ENCODE measurements around the gene MRTFA.

The MRTFA gene

DNA sequence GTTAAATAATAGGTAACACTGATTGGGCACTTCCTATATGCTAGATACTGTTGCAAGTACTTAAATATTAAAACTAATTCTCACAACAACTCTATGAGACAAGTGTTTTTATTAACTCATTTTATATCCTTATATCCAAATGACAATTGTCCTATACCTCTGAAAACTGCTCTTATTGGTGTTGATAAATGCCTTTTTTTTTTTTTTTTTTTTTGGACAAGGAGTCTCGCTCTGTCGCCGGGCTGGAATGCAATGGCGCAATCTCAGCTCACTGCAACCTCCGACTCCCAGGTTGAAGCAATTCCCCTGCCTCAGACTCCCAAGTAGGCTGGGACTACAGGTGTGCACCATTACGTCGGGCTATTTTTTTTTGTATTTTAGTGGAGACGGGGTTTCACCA is 41.6 kb downstream of the MRTFA start:
- no peak for DNase-seq (ENCODE audit: low spot score)
- no peak overlapping the region for H2AK5ac ChIP-seq (ENCODE audit: low read depth, low read length)
- WGBS, 2 donors (ENCODE audit: extremely low coverage in 2 of 2, insufficient read length in 2 of 2, insufficient replicate concordance in 1 of 2) = no CpG with 5 or more reads among the region's 8 CpGs
- H2BK15ac ChIP-seq (ENCODE audit: low read length) = no peak overlapping the region
- no peak overlapping the region for H2BK5ac ChIP-seq (ENCODE audit: low read length)
- no peaks in the 10 kb centered on the region for H3K9me3 ChIP-seq (replicated peaks in 1 of 2; ENCODE audit: control insufficient read depth in 2 of 2, insufficient read depth in 1 of 2, low read depth in 1 of 2, low read length in 2 of 2)
- H3K23ac ChIP-seq (ENCODE audit: low read depth, low read length, poor library complexity) = no peak overlapping the region
- H2AFZ ChIP-seq (ENCODE audit: low read length) = no peak overlapping the region
- no peak overlapping the region for H3K4me3 ChIP-seq (ENCODE audit: low read length in 2 of 2)
- H3K18ac ChIP-seq (ENCODE audit: low read length) = no peak overlapping the region
- H4K91ac ChIP-seq (ENCODE audit: low read depth, low read length, poor library complexity) = no peak overlapping the region
- no peak overlapping the region for H2BK12ac ChIP-seq (ENCODE audit: low read length)
- no peak overlapping the region for H3K4me2 ChIP-seq (ENCODE audit: insufficient read depth, low read length, poor library complexity, severe bottlenecking)
- H4K8ac ChIP-seq (ENCODE audit: low read depth, low read length) = no peak overlapping the region
- H3K4ac ChIP-seq (ENCODE audit: low read length) = no peak overlapping the region
- peaks cover 0 to 4% of the 10 kb centered on the region in 2 donors for H3K36me3 ChIP-seq (replicated peaks in 1 of 2; ENCODE audit: control insufficient read depth in 2 of 2, insufficient read depth in 2 of 2, low read length in 2 of 2)
- no peak overlapping the region for H3K9ac ChIP-seq (ENCODE audit: low read depth, low read length, poor library complexity)
- H3K4me1 ChIP-seq (ENCODE audit: control insufficient read depth in 2 of 2, insufficient read depth in 1 of 2, low read depth in 1 of 2, low read length in 2 of 2) = peaks cover 0 to 3% of the 10 kb centered on the region in 2 donors
- no peaks in the 10 kb centered on the region for H3K79me1 ChIP-seq (ENCODE audit: low read depth, low read length)
- no peak overlapping the region for H2BK120ac ChIP-seq (ENCODE audit: low read depth, low read length)
- no peak overlapping the region for H3K14ac ChIP-seq (ENCODE audit: low read length)
- H3K27ac ChIP-seq (replicated peaks; ENCODE audit: low read length) = no peak overlapping the region
- H3K27me3 ChIP-seq (ENCODE audit: control insufficient read depth in 3 of 3, insufficient read depth in 3 of 3, low read depth in 1 of 3, low read length in 3 of 3) = no peaks in the 10 kb centered on the region

GRCh38 chr22:40594346-40594745 is 42.2 kb downstream of the MRTFA start:
- no peak overlapping the region for H3K14ac ChIP-seq (ENCODE audit: low read length)
- peaks cover 0 to 3% of the 10 kb centered on the region in 2 donors for H3K4me1 ChIP-seq (ENCODE audit: control insufficient read depth in 2 of 2, insufficient read depth in 1 of 2, low read depth in 1 of 2, low read length in 2 of 2)
- H3K27me3 ChIP-seq (ENCODE audit: control insufficient read depth in 3 of 3, insufficient read depth in 3 of 3, low read depth in 1 of 3, low read length in 3 of 3) = no peaks in the 10 kb centered on the region
- no CpG with 5 or more reads among the region's 3 CpGs for WGBS, 2 donors (ENCODE audit: extremely low coverage in 2 of 2, insufficient read length in 2 of 2, insufficient replicate concordance in 1 of 2)
- H4K91ac ChIP-seq (ENCODE audit: low read depth, low read length, poor library complexity) = no peak overlapping the region
- no peak overlapping the region for H2BK12ac ChIP-seq (ENCODE audit: low read length)
- H3K9ac ChIP-seq (ENCODE audit: low read depth, low read length, poor library complexity) = no peak overlapping the region
- no peak overlapping the region for H3K4me2 ChIP-seq (ENCODE audit: insufficient read depth, low read length, poor library complexity, severe bottlenecking)
- no peak overlapping the region for H3K27ac ChIP-seq (replicated peaks; ENCODE audit: low read length)
- H3K9me3 ChIP-seq (replicated peaks in 1 of 2; ENCODE audit: control insufficient read depth in 2 of 2, insufficient read depth in 1 of 2, low read depth in 1 of 2, low read length in 2 of 2) = no peaks in the 10 kb centered on the region
- H2BK5ac ChIP-seq (ENCODE audit: low read length) = no peak overlapping the region
- no peak overlapping the region for H2AFZ ChIP-seq (ENCODE audit: low read length)
- no peak overlapping the region for H3K18ac ChIP-seq (ENCODE audit: low read length)
- no peak overlapping the region for H3K4ac ChIP-seq (ENCODE audit: low read length)
- H2BK120ac ChIP-seq (ENCODE audit: low read depth, low read length) = no peak overlapping the region
- H3K36me3 ChIP-seq (replicated peaks in 1 of 2; ENCODE audit: control insufficient read depth in 2 of 2, insufficient read depth in 2 of 2, low read length in 2 of 2) = peaks cover 0 to 4% of the 10 kb centered on the region in 2 donors
- H2AK5ac ChIP-seq (ENCODE audit: low read depth, low read length) = no peak overlapping the region
- no peak overlapping the region for H3K4me3 ChIP-seq (ENCODE audit: low read length in 2 of 2)
- no peak overlapping the region for H4K8ac ChIP-seq (ENCODE audit: low read depth, low read length)
- no peak for DNase-seq (ENCODE audit: low spot score)
- H3K79me1 ChIP-seq (ENCODE audit: low read depth, low read length) = no peaks in the 10 kb centered on the region
- H2BK15ac ChIP-seq (ENCODE audit: low read length) = no peak overlapping the region
- H3K23ac ChIP-seq (ENCODE audit: low read depth, low read length, poor library complexity) = no peak overlapping the region

- peaks cover 1% of the 10 kb centered on the region for H3K79me1 ChIP-seq (ENCODE audit: low read depth, low read length)
Observed at GRCh38 chr22:40593460-40594273, 42.9 kb downstream of the MRTFA start.

GRCh38 chr22:40592352-40593113 is 44.0 kb downstream of the MRTFA start:
- peaks cover 3% of the 10 kb centered on the region for H3K79me1 ChIP-seq (ENCODE audit: low read depth, low read length)
- no CpG with 5 or more reads among the region's 2 CpGs for WGBS, 2 donors (ENCODE audit: extremely low coverage in 2 of 2, insufficient read length in 2 of 2, insufficient replicate concordance in 1 of 2)
- no peaks in the 10 kb centered on the region for H3K9me3 ChIP-seq (replicated peaks in 1 of 2; ENCODE audit: control insufficient read depth in 2 of 2, insufficient read depth in 1 of 2, low read depth in 1 of 2, low read length in 2 of 2)
- H2BK12ac ChIP-seq (ENCODE audit: low read length) = no peak overlapping the region
- H3K14ac ChIP-seq (ENCODE audit: low read length) = no peak overlapping the region
- no peak overlapping the region for H3K9ac ChIP-seq (ENCODE audit: low read depth, low read length, poor library complexity)
- H3K4ac ChIP-seq (ENCODE audit: low read length) = no peak overlapping the region
- H2AK5ac ChIP-seq (ENCODE audit: low read depth, low read length) = no peak overlapping the region
- no peak overlapping the region for H4K91ac ChIP-seq (ENCODE audit: low read depth, low read length, poor library complexity)
- H2BK120ac ChIP-seq (ENCODE audit: low read depth, low read length) = no peak overlapping the region
- no peak overlapping the region for H3K4me3 ChIP-seq (ENCODE audit: low read length in 2 of 2)
- no peak overlapping the region for H3K27ac ChIP-seq (replicated peaks; ENCODE audit: low read length)
- peaks cover 0 to 9% of the 10 kb centered on the region in 2 donors for H3K36me3 ChIP-seq (replicated peaks in 1 of 2; ENCODE audit: control insufficient read depth in 2 of 2, insufficient read depth in 2 of 2, low read length in 2 of 2)
- H2AFZ ChIP-seq (ENCODE audit: low read length) = no peak overlapping the region
- no peak overlapping the region for H3K18ac ChIP-seq (ENCODE audit: low read length)
- DNase-seq (ENCODE audit: low spot score) = no peak
- H3K23ac ChIP-seq (ENCODE audit: low read depth, low read length, poor library complexity) = no peak overlapping the region
- peaks cover 0 to 3% of the 10 kb centered on the region in 2 donors for H3K4me1 ChIP-seq (ENCODE audit: control insufficient read depth in 2 of 2, insufficient read depth in 1 of 2, low read depth in 1 of 2, low read length in 2 of 2)
- H4K8ac ChIP-seq (ENCODE audit: low read depth, low read length) = no peak overlapping the region
- no peaks in the 10 kb centered on the region for H3K27me3 ChIP-seq (ENCODE audit: control insufficient read depth in 3 of 3, insufficient read depth in 3 of 3, low read depth in 1 of 3, low read length in 3 of 3)
- no peak overlapping the region for H2BK5ac ChIP-seq (ENCODE audit: low read length)
- no peak overlapping the region for H3K4me2 ChIP-seq (ENCODE audit: insufficient read depth, low read length, poor library complexity, severe bottlenecking)
- H2BK15ac ChIP-seq (ENCODE audit: low read length) = no peak overlapping the region

More at GRCh38 chr22:40593460-40594273, 42.9 kb downstream of the MRTFA start:
- H2AK5ac ChIP-seq (ENCODE audit: low read depth, low read length) = no peak overlapping the region
- H2BK15ac ChIP-seq (ENCODE audit: low read length) = no peak overlapping the region
- no peak overlapping the region for H4K91ac ChIP-seq (ENCODE audit: low read depth, low read length, poor library complexity)
- H3K27me3 ChIP-seq (ENCODE audit: control insufficient read depth in 3 of 3, insufficient read depth in 3 of 3, low read depth in 1 of 3, low read length in 3 of 3) = no peaks in the 10 kb centered on the region
- H2BK12ac ChIP-seq (ENCODE audit: low read length) = no peak overlapping the region
- no peak for DNase-seq (ENCODE audit: low spot score)
- H3K18ac ChIP-seq (ENCODE audit: low read length) = no peak overlapping the region
- no peak overlapping the region for H3K27ac ChIP-seq (replicated peaks; ENCODE audit: low read length)
- no peak overlapping the region for H3K4ac ChIP-seq (ENCODE audit: low read length)
- H2AFZ ChIP-seq (ENCODE audit: low read length) = no peak overlapping the region
- H2BK5ac ChIP-seq (ENCODE audit: low read length) = no peak overlapping the region
- peaks cover 0 to 3% of the 10 kb centered on the region in 2 donors for H3K4me1 ChIP-seq (ENCODE audit: control insufficient read depth in 2 of 2, insufficient read depth in 1 of 2, low read depth in 1 of 2, low read length in 2 of 2)
- H4K8ac ChIP-seq (ENCODE audit: low read depth, low read length) = no peak overlapping the region
- H3K36me3 ChIP-seq (replicated peaks in 1 of 2; ENCODE audit: control insufficient read depth in 2 of 2, insufficient read depth in 2 of 2, low read length in 2 of 2) = peaks cover 0 to 7% of the 10 kb centered on the region in 2 donors
- H3K9ac ChIP-seq (ENCODE audit: low read depth, low read length, poor library complexity) = no peak overlapping the region
- WGBS, 2 donors (ENCODE audit: extremely low coverage in 2 of 2, insufficient read length in 2 of 2, insufficient replicate concordance in 1 of 2) = no CpG with 5 or more reads among the region's 5 CpGs
- H3K4me3 ChIP-seq (ENCODE audit: low read length in 2 of 2) = no peak overlapping the region
- no peak overlapping the region for H2BK120ac ChIP-seq (ENCODE audit: low read depth, low read length)
- H3K4me2 ChIP-seq (ENCODE audit: insufficient read depth, low read length, poor library complexity, severe bottlenecking) = no peak overlapping the region
- no peak overlapping the region for H3K14ac ChIP-seq (ENCODE audit: low read length)
- no peaks in the 10 kb centered on the region for H3K9me3 ChIP-seq (replicated peaks in 1 of 2; ENCODE audit: control insufficient read depth in 2 of 2, insufficient read depth in 1 of 2, low read depth in 1 of 2, low read length in 2 of 2)
- H3K23ac ChIP-seq (ENCODE audit: low read depth, low read length, poor library complexity) = no peak overlapping the region
